HG03135 (cell line): Measurements from ENCODE around the gene SWI5.

Experiments
- ATAC-seq: cut with Tn5 transposase; IDR thresholded peaks from one replicate; pipeline ENCODE4 v1.9.1; 2021; ENCODE audit warnings: mild to moderate bottlenecking, moderate library complexity; ENCODE audit not compliant: unreplicated experiment

The SWI5 gene

DNA sequence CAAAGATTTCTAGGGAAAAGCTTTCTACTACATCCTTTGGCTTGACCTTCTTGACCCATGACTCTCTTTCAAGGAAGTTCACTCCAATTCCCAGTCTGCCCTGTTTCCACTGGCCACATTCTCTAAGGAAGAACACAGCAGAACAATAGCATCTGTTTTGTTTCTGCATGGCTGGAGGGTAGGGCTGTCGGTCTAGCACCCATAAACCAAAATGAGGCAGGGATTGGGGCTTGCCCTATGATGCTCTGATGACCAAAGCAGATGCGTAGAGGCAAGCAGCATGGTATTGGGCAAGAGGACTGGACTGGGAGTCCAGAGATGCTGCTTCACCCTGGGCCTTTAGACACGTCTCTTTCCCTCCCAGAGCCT lies 24.4 kb upstream of the SWI5 start:
- ATAC-seq = no peak

- no peak for ATAC-seq
Measured at GRCh38 chr9:128252317-128253139, 23.5 kb upstream of the SWI5 start.

- no peak for ATAC-seq
Measured at GRCh38 chr9:128253140-128253990, 22.7 kb upstream of the SWI5 start.

DNA sequence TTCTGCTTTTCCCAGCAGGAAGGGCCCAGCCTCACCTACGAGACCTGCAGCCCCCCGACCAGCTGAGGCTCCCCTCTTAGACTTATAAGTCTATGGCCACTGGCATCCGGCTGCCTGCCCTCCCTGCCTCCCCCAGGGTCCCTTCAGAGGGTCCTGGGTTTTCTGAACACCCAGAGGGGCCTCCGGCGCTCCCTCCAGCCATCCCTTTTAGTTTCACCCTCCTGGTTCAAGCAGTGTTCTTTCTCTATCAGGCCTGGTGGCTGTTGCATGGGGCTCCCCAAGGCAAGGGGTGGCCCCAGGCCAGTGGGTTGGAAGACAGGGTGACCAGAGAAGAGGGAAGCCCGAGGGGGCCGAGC lies 22.1 kb upstream of the SWI5 start:
- ATAC-seq = no peak

DNA sequence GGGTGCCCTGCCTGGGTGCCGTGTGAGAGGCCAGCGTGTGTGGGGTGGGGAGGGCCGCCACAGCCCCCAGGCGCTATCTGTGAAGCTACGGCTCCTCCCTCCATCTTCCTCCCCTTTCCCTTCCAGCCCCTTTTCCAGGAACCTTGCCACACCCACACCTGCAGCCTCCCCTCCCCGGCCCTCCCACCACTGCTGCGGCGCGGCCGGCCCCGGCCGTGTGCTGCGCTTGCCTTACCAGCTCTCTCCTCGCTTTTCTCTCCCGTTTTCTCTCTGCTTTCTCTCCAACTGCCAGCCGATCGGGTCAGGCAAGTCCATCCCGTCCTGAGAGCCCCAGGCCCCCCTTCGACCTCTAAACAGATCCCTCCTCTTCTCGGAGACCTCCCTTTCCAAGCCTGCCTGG lies 21.7 kb upstream of the SWI5 start:
- no peak for ATAC-seq

DNA sequence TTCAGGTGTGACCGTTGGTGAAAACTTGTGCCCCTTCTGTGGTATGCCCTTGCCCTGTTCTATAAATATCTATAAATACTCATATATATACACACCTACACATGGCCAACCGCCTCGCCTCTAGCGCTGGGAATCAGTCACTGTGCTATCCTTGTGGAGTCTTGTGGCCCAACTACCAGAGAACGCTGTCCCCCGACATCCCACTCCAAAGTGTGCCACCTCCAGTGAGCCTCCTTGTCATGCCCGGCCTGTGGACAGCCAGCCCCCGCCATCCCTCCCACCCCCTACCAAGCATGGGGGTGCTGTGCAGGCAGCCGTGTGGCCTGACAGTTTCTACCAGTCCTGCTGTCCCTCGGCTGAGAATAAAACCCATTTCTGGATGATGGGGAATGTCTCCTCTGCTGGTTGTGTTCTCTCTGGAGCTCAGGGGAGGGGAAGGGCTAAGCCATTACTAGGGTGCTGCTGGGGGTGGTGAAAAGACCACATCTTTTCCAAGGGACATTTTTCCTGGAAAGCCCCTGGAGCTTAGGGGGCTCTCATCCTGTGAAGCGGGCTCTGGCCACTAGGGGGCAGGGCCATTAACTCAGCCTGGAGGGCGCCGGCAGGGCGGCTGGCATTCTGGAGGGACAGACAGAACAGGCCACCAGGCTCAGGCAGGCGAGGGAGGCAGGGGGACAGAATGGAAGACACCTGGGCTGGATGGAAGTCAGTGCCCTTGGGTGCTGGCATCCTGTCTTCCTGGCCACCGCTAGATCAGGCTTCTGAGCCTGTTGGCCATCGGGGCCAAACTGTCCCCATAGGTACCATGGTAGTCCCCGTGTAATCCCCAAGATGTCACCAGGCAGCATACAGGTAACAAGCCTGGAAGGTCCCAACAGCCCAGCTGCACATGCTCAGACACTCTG lies 21.0 kb upstream of the SWI5 start:
- ATAC-seq = no peak

GRCh38 chr9:128257086-128257825 lies 18.8 kb upstream of the SWI5 start:
- no peak for ATAC-seq

GRCh38 chr9:128257907-128258306 lies 18.2 kb upstream of the SWI5 start:
- no peak for ATAC-seq

GRCh38 chr9:128258326-128258725 lies 17.8 kb upstream of the SWI5 start:
- no peak for ATAC-seq

DNA sequence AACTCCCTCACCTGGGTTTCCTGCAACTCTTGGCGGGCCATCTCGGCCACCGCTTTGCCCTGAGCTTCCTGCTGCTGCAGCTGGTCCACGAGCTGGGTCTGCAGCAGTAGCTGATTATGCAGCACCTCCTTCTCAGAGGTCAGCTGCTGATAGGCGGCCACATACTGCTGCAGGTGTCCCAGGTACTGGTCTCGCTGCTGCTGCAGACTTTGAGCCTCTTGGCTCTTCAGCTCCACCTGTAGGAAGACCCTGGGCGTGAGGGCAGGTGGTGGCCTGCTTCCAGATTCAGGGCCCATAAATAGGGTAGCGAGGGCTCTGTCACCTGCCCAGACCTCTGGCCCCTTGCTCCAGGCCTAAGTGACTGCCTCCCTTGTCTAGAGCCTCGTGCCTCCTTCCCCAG lies 16.9 kb upstream of the SWI5 start:
- ATAC-seq = no peak

DNA sequence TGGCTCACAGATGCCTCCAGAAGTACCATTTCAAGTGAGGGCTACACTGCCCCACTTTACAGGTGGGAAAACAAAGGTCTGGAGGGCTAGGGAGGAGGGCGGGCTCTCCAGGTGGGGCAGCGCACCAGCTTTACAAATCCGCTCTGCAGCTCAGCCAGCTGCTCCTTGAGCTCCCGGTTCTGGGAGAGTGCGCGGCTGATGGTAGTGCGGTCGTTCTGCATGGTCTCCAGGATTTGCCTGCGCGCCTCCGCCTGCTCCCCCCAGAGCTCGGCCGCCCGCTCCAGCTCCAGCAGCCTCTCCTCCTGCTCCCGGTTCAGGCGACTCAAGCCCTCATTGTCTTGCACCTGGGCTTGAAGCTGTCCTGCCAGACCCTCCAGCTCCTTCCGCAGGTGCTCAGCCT lies 15.7 kb upstream of the SWI5 start:
- no peak for ATAC-seq

- ATAC-seq = no peak
Measured at GRCh38 chr9:128262687-128263086, 13.4 kb upstream of the SWI5 start.

GRCh38 chr9:128265348-128265847 lies 10.7 kb upstream of the SWI5 start:
- no peak for ATAC-seq

GRCh38 chr9:128266868-128267590 lies 9.0 kb upstream of the SWI5 start:
- no peak for ATAC-seq

GRCh38 chr9:128271112-128271511 lies 5.0 kb upstream of the SWI5 start:
- no peak for ATAC-seq

GRCh38 chr9:128271512-128271911 lies 4.6 kb upstream of the SWI5 start:
- ATAC-seq = no peak

GRCh38 chr9:128274245-128274644 lies 1.8 kb upstream of the SWI5 start:
- no peak for ATAC-seq

DNA sequence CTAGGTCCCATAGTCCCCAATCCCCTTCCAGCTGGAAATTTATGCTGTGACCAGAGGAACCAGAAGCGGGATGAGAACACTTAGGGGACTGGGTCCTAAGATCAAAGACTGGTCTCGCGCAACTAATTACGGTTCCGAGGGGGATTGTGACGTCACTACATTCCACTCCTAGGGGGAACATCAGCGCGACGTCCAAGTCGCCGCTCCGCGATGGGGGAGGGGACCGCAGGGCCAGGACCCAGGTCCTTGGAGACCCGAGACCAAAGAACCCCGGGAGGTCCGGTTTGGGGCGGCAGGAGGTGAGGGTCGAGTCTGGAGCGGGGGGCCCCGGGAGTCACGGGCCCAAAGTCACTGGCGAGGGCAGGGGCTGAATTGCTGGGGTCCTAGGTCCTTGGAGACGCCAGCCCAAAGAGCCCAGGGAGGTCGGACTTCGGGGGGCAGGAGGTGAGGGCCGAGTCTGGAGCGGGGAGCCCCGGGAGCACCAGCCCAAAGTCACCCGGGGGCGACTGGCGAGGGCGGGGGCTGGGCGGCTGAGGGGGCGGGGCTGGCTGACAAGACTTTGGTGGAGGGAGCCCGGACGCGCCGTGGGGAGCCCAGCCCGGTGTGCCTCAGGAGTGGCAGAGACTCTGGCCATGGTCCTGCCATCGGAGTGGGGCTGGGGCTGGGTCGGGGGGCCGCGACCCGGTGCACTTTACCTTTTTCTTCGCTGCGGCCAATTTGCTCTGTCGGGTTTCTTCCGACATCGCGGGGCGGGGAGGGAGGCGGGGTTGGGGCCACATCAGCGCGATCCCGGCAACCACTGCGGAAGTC lies 673 bp upstream of the SWI5 start, which contains the start of gene GOLGA2:
TSS of gene GOLGA2 (minus strand) at position 810 of the 810 bp plus-strand sequence. CDS start at position 779, 31 bp downstream.
- ATAC-seq = peak; percentile 48
